Fibroblast of gingiva (primary cell): ENCODE measurements around the gene KRTAP10-7.
"Not testable (repeated sequence)": the region's sequence is repeated elsewhere in the genome, so short reads cannot be mapped to it uniquely, and the experiment has no call there.

ENCODE experiments used
- DNase-seq: peaks from one replicate; pipeline ENCODE4 v3.0.0-alpha.2; 2011; ENCODE audit warnings: low read depth

The KRTAP10-7 gene, protein sequence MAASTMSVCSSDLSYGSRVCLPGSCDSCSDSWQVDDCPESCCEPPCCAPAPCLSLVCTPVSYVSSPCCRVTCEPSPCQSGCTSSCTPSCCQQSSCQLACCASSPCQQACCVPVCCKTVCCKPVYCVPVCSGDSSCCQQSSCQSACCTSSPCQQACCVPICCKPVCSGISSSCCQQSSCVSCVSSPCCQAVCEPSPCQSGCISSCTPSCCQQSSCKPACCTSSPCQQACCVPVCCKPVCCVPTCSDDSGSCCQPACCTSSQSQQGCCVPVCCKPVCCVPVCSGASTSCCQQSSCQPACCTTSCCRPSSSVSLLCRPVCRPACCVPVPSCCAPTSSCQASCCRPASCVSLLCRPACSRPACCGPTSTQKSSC

DNA sequence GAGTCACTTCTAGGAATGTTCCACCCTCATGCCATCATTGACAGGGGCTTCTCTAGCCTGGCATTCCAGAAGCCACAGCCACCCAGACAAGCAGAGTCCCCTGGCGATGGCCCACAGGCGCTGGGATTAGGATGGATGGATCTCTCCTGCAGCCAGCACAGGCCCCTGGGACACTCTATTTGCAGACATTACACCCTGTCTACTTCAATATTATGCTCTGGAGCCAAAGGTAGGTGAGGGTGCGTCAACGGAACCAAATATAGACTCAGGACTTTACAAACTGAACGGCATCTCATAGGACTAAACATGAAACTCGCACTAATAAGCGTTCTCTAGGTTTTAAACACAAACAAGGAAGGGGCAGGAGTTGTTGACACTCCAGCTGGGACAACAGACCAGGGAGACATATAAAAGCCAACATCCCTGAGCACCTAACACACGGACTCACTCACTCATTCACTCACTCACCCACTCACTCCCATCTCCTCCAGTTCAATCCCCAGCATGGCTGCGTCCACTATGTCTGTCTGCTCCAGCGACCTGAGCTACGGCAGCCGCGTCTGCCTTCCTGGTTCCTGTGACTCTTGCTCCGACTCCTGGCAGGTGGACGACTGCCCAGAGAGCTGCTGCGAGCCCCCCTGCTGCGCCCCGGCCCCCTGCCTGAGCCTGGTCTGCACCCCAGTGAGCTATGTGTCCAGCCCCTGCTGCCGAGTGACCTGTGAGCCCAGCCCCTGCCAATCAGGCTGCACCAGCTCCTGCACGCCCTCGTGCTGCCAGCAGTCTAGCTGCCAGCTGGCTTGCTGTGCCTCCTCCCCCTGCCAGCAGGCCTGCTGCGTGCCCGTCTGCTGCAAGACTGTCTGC lies at the start of gene KRTAP10-7:
Gene KRTAP10-7 (plus strand): TSS at position 480 of the 861 bp plus-strand sequence. CDS start 25 bp downstream, at position 505.
- DNase-seq: not testable (repeated sequence)

DNA sequence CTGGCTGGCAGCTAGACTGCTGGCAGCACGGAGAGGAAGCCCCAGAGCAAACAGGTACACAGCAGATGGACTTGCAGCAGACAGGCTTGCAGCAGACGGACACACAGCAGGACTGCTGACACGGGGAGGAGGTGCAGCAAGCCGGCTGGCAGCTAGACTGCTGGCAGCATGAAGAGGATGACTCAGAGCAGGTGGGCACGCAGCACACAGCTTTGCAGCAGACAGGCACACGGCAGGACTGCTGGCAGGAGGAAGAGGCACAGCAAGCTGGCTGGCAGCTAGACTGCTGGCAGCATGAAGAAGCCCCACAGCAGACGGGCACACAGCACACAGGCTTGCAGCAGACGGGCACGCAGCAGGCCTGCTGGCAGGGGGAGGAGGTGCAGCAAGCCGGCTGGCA lies 49.6 kb upstream of the KRTAP10-7 start:
- DNase-seq: no peak

DNA sequence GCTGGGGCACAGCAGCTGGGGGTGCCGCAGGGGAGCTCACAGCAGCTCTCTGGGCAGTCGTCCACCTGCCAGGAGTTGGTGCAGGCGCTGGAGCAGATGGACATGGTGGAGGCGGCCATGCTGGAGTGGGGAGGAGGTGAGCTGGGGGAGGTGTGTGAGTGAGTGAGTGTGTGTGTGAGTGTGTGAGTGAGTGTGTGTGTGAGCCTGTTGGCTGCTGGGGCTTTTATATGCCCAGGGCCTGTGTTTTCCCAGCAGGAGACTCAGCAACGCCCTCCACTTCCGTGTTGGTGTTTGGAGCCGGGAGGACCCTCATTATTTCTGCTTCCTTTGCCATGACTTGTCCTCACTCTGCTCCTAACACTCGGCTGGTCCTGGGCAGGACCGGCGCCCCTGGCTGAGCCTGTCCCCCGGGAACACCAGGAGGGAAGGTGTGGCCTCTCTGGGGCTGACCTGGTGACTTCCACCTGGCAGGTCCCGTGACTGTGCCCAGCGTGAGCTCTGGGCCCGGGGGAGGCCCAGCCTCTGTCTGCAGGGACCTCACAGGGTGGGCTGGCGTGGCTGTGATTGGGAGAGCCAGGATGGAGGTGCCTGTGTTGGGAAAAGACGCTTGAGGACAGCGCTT lies 48.9 kb upstream of the KRTAP10-7 start, which contains the start of gene KRTAP10-2:
Gene KRTAP10-2 (minus strand): TSS at position 166 of the 622 bp plus-strand sequence. CDS start 47 bp downstream, at position 119.
- no peak for DNase-seq

DNA sequence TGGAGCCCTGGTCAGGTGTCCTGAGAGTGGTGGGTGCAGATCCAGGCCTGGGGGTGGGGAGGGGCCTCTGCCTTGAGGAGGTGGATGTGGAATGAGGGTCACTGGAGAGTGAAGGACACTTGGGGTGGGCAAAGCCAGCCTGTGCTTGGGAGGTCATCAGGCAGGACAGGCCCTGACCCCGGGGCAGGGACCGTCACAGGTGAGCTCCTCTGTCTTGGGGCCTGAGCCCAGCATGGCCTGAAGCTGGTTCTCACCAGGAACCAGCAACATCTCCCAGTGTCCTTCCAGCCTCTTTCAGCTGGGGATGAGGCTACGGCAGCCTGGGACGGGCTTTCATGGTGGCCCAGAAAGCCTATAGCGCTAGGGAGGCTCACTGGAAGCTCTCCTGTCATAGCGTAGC lies 48.3 kb upstream of the KRTAP10-7 start:
- no peak for DNase-seq

DNA sequence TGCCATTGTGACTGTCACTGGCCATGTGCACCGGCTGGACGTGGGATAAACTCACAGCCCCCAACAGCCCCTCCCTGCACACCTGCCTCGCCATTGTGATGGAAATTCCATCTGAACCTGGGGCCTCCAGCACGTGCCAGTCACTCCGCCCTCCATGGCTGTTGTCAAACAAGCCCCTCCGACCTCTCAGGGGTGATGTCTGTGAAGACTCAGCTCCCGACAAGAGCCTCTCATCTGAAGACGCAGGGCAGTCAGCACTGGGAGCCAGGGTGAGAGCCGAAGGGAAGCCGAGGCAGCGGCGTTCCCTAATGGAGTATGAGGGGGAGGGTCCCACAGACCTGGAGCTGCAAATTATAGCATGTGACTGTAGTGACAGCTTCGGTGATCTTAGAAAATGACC lies 47.7 kb upstream of the KRTAP10-7 start:
- no peak for DNase-seq

DNA sequence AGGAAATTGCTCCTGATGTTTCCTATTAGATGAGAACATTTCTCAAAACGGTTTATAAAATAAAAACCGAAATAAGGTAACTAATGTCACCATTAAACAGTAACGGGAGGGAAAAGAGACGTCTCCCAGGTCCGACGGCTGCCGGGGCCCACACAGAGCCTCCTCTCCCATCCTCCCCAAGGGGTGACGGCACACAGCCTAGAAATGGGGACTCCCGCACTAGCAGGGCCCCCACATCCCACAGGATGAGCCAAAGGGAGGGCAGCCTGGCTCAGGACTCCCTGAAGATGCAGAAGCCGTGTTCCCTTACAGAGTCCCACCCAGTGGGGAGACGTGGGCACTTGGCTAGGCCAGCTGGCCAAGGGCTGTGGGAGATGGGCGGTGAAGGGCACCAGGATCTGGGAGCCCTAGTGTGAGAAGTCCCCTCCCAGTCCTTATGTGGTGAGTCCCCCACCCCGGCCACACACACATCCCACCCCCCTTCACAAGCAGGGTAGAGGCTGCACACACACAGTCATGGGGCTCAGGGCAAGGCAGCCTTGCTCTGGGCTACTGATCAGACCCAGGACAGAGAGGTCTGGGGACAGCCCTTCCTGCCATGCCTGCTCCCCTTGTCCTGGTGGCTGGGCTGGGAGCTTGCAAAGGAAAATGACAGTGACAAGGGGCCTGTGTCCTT lies 45.1 kb upstream of the KRTAP10-7 start:
- DNase-seq: no peak

DNA sequence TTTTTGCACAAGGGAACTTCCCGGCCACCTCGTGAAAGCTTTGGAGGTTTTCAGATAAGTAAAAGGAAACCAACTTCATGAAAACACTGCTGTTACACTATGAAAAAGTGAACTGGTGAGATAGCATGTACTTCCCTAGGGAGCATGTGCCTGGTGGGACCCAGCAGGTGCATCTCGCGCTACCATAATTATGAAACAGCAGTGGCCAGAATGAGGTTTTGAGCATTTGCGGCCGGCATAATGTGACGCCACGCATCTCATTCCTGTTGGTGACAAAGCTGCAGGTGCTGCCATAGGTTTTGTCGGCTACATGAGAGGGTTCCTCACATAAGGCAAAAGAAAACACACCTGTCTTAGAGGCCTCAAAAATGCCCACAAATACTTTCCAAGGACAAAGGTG lies 43.5 kb upstream of the KRTAP10-7 start:
- no peak for DNase-seq

DNA sequence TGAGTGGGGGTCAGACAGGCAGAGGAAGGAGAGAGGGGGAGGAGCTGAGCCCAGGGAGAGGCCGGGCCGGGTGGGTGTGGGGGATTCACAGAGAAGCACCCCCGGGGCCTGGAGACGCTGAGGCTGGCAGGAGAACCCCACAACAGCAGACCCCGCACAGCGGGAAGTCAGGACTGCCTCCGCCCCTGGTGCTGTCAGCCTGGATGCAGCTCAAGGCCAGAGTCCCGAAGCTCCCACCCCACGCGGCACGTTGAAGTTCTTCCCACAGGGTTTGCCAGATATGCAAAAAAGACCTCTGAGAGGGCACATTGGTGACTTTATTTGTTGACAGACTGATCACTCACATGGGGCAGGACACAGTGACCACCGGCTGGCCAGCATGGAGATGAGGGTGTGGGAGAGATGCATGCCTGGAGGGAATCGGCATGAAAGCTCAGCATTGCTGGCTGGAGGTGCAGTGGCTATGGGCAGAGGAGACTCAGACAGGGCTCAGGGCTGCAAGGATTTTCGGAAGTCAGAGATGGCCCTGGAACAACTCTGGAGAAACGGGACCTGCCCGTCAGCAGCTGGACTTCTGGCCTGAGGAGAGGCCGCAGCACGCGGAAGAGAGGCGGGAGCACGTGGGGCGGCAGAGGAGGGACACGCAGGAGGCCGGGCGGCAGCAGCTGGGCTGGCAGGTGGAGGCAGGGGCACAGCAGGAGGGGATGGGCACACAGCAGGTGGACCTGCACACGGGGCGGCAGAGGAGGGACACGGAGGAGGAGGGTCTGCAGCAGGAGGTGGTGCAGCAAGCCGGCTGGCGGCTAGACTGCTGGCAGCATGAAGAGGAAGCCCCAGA lies 42.7 kb upstream of the KRTAP10-7 start:
- no peak for DNase-seq

DNA sequence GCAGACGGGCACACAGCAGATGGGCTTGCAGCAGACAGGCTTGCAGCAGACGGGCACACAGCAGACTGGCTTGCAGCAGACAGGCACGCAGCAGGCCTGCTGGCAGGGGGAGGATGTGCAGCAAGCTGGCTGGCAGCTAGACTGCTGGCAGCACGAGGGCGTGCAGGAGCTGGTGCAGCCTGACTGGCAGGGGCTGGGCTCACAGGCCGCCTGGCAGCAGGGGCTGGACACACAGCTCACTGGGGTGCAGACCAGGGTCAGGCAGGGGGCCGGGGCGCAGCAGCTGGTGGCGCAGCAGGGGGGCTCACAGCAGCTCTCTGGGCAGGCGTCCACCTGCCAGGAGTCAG lies 42.1 kb upstream of the KRTAP10-7 start:
- DNase-seq: not testable (repeated sequence)

DNA sequence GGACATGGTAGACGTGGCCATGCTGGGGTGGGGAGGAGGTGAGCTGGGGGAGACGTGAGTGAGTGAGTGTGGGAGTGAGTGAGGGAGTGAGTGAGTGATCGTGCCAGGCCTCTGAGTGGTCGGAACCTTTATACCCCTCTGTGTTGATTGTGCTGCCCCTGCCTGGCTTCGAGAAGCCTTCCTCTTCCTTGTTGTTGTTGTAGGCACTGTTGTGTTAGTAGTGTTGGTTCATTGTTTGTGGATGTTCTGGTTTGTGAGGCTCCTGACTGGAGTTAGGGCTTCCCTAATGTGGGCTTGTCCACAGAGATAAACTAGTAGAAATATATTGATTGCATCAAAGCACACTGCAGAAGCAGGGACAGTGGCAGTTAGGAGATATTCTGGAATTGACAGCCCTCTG lies 41.7 kb upstream of the KRTAP10-7 start, which contains the start of gene KRTAP10-3:
Gene KRTAP10-3 (minus strand): TSS at position 101 of the 400 bp plus-strand sequence. CDS start 80 bp downstream, at position 21.
- DNase-seq: no peak

DNA sequence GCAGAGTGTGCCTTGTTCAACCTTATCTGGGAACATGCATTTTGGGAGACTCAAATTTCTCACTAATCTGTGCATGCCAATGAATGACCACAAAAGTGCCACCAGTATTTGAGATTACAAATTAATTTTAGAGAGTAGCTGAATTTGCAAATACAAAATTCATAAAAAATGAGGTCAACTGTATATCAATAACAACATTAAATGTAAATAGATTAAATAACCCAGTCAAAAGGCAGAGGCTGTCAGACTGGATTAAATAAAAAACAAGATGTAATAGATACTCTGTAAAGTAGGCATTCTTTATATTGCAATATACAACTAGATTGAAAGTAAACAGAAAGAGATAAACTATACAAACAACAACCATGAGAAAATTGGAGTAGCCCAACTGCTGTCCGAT lies 36.3 kb upstream of the KRTAP10-7 start:
- DNase-seq: no peak

DNA sequence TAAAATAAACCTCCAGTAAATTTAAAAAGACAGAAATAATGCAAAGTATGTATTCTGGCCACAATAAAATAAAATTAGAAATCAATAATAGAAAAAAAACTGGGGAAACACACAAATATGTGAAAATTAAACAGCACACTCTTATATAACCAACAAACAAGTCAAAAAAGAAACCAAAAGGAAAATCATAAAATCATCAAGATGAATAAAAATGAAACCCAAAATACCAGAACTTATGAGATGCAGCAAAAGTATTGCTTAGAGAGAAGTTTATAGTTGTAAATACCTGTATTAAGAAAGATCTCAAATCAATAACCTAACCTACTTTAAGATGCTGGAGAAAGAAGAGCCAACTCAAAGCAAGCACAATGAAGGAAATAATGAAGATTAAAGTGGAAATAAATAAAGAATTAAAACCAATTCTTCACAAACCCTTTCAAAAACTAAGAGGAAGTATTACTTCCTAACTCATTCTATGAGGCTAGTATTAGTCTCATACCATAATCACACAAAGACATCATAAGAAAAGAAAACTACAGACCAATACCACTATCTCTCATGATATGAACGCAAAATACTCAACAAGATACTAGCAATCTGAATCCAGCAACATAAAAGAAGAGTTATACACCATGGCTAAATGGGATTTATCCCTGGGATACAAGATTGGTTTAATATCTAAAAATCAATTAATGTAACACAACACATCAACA lies 35.4 kb upstream of the KRTAP10-7 start:
- DNase-seq: no peak

DNA sequence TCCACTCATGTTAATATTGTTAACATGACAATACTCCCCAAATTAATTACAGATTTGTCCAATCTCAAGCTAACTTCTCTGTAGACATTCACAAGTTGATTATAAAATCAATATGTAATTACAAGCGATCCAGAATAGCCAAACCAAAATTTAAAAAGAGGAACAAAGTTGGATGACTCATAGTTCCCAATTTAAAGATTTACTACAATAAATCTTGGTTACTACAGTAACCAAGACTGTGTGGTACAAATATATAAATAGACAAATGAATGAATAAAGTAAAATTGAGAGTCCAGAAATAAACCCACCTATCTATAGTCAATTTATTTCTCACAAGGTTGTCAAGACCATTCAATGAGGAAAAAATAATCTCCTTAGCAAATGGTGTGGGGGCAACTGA lies 34.0 kb upstream of the KRTAP10-7 start:
- no peak for DNase-seq

DNA sequence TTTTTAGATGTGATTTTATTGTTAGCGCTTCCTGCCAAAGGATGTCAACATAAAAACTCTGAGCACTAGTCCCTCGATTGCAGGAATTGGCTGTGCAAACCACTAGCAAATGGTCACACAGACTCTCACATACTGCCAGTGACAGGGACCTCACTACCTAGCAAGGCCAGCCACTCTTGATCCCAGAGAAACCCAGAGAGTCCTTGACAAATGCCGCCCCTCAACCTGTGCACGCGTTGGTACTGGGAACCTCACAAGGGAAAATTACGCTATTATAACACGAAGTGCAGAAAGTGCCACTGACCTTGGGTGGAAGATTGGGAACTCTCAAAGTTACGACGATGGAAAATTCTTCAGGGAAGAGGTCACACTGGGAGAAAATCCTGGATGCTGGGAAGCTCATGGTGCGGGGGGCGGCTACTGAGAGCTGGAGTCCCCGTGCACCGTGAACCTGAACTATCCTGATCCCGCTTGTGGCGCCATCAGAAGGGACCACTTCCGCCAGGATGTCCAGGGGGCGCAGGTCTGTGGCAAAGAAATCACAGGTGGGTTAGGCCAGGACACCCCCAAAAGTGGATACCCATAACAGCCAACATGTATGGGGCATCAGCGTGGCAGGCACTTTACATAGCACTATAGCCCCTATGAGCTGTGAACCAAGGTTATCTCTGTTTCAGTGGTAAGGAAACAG lies 32.8 kb upstream of the KRTAP10-7 start:
- no peak for DNase-seq

DNA sequence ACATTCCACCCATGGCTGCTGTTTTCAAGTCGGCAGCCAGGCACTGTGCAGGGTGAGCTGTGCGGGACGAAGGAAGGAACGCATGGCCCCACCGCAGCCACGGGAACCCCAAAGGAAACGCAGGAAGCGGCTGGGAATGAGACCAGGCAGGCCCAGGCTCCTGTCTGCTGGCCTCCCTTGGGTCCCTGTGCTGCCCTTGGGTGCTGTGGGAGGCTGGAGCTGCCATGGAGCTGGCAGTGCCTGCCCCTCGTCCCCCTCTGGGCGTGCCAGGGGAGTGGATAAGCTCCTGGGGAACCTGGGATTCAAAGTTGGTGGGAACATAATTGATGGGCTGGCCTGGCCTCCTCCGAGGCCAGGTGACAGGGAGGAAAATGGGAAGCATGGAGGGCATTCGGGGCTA lies 32.1 kb upstream of the KRTAP10-7 start:
- no peak for DNase-seq

DNA sequence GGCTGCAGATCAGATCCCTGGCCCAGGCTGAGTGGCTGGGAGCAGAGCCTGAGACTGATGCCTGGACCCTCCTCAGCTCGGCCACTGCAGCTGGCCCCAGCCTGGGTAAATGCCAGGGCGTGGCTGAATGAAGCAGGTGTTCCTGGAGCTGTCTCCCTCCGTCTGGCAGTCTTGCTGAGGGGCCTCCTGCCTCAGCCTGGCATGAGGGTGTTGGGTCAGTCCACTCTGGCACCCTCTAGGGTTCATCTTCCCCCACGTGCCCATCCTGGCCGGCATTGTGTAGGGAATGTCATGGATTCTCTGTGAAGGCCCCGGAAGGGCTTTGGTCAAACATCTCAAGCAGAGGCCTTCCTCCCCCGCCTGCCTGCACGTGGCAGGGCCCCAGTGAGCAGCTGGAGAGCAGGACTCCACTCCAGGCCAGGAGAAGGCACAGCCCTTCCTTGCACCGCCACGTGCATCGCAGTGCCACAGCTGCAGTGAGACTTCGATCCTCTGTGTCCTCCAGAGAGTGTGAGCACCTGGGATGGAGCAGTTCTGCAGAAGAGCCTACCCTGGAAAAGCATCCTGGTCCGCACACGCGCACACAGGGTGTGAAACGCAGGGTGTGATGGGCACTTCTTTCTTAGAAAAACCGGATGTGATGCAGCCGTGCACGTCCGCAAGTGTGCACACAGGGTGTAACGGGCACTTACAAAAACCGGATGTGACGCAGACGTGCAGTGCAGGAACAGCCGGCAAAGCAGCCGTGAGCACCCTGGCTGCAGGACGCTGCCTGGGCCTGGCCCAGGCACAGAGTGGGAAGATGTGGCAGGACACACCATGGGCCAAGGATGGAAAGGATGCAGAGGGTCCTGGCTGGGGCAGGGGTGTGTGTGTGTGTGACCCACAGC lies 31.5 kb upstream of the KRTAP10-7 start:
- DNase-seq: no peak

DNA sequence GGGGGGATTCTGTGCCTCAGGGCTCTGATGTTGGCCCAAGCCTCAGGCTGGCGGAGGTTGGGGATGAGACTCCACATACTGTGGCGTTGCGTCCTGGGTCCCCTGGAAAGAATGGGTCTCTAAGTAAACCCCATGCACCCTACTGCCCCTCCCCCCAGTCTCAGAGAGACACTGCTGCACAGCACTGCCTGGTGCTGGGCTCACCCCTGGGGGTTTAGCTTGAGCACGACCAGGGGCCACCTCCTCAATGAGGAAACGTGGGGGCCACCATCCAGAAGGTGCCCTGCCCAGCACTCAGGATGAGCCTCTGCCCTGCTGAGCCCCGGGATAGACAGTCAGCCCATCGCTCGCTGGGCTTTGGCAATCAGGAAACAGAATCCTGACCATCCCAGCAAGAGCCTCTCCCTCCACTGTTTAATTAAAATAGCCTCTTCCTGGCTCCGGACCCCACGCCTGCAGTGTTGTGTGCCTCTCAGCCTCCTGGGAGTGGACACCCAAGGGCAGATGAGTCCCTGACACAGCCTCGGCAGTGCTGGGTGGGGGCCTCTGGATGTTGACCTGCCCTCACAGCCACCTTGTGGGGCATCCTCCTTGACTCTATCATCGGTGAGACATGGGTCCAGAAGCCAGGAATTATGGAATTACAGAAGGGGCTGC lies 30.4 kb upstream of the KRTAP10-7 start:
- DNase-seq: no peak

DNA sequence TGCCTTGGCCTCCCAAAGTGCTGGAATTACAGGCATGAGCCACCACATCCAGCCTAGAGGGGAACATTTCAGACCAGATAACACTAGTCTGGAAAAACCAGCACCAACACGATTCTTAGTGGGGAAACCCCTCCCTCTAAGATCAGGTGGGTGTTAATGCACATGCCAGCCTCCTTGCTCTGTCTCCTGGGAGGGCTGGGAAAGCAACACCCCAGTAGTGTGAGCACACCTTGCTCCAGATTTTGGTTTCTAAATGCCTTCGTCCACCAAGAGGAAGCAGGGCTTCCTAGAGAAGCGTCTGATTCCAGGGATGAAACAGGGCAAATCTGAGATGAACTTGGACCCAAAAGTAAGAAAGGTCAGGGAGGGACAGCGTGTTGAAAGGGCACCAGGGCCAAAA lies 29.1 kb upstream of the KRTAP10-7 start:
- DNase-seq: no peak
